Measurements from ENCODE around the gene COPS9. TPM values are rescaled to one million over a fixed set of nuclear protein-coding genes. Genes with fewer than 3 reads are reported as not detected.

Gene COPS9
- total RNA-seq (2022; extraction: Qiagen RNA extraction): 232 to 263 TPM (median 242 TPM) in 5 replicates

DNA sequence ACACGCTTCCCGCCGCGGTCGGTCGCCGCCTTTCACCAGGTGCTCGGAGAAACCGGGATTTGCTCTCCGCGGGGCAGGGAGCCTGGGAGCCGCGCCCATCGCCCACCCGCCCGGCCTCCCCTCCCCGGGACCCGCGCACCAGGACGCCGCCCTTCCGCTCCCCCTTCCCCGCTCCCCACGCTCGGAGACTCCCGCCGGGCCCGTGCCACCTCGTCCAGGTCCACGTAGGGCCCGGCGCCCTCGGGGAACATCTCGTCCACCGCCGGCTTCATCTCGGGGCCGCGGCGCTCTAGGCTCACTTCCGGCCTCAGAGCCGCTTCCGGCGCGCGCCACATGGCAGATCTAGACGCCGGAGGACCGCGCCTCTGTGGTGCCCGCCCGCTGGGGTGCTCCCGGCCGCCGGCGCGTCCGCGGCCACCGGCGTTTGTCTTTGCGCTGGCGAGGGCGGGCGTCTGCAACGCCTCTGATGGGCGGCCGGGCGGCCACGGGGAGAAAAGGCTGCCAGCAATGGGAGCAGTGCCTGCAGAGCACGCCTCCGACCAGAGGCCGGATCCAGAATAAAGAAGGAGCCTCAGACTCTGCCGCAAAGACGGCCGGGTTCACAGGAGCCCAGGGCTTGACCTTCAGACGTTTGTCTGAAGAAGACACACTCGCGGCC lies at the start of gene COPS9:
Gene COPS9 (minus strand): TSS at position 293 of the 658 bp plus-strand sequence. CDS start 21 bp downstream, at position 272.

DNA sequence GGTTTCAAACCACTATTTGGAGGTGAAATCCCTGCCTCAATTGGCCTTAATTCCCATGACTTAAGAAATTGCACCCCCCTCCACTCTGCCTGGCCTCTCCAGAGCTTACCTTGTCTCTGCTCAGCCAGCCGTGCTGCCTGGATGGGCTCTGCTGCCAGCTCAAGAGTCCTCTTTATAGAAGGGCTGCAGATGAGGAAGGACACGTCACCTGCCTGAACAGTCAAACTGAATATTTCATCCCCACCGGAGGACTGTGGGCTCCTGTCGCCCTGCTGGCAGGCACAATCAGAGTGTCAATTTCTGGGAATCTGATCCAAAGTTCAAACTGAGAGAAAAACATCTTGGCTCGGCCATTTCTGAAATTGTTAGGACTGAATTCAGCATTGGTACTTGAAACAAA lies 4.4 kb upstream of the COPS9 start, which contains the start of gene OTOS:
Gene OTOS (minus strand): TSS at position 148 of the 400 bp plus-strand sequence. CDS start 332 bp downstream, outside the sequence.

Other genes starting within 250 kb of the COPS9 start
- gene NDUFA10, start 111.0 kb downstream of the COPS9 start, total RNA-seq (2022; extraction: Qiagen RNA extraction): 121 to 148 TPM (median 131 TPM) in 5 replicates
- not detected in 5 replicates for gene OR6B2, start 105.9 kb downstream of the COPS9 start, total RNA-seq (2022; extraction: Qiagen RNA extraction)
- not detected in 5 replicates for gene OR6B3, start 82.8 kb downstream of the COPS9 start, total RNA-seq (2022; extraction: Qiagen RNA extraction)
- gene OTOS, start 4.4 kb upstream of the COPS9 start, total RNA-seq (2022; extraction: Qiagen RNA extraction): not detected in 5 replicates

Data from A549 treated with dexamethasone at 1 μM for 4 hours (cell line).